22Rv1 (cell line): ENCODE measurements around the gene TMEM82.

Source experiments
- H3K27ac ChIP-seq: fragments of 450-650 bp; 2 replicates; pipeline ENCODE4 v1.5.1; 2017
- ZFX ChIP-seq: fragments of 450-650 bp; IDR thresholded peaks from 2 replicates; pipeline ENCODE4 v1.6.1; 2017; ENCODE audit warnings: antibody characterized with exemption, borderline replicate concordance
- TF ChIP-seq, protein P1 (sequence below): fragments of 450-650 bp; IDR thresholded peaks from 2 replicates; pipeline ENCODE4 v1.5.1; 2017; ENCODE audit warnings: mild to moderate bottlenecking

TMEM82 gene

GRCh38 chr1:15708486-15709137, 33.7 kb upstream of the TMEM82 start:
- TF ChIP-seq ZFX: no peak
- TF ChIP-seq, protein P1, sequence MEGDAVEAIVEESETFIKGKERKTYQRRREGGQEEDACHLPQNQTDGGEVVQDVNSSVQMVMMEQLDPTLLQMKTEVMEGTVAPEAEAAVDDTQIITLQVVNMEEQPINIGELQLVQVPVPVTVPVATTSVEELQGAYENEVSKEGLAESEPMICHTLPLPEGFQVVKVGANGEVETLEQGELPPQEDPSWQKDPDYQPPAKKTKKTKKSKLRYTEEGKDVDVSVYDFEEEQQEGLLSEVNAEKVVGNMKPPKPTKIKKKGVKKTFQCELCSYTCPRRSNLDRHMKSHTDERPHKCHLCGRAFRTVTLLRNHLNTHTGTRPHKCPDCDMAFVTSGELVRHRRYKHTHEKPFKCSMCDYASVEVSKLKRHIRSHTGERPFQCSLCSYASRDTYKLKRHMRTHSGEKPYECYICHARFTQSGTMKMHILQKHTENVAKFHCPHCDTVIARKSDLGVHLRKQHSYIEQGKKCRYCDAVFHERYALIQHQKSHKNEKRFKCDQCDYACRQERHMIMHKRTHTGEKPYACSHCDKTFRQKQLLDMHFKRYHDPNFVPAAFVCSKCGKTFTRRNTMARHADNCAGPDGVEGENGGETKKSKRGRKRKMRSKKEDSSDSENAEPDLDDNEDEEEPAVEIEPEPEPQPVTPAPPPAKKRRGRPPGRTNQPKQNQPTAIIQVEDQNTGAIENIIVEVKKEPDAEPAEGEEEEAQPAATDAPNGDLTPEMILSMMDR: no peak
- no peak overlapping the region for H3K27ac ChIP-seq

- TF ChIP-seq ZFX: no peak
- TF ChIP-seq, protein P1: no peak
- H3K27ac ChIP-seq: no peak overlapping the region
Measured at GRCh38 chr1:15709226-15709625, 33.1 kb upstream of the TMEM82 start.

- TF ChIP-seq, protein P1: no peak
- TF ChIP-seq ZFX: no peak
Measured at GRCh38 chr1:15712168-15712567, 30.1 kb upstream of the TMEM82 start.

GRCh38 chr1:15714406-15715136, 27.7 kb upstream of the TMEM82 start:
- TF ChIP-seq, protein P1: no peak
- TF ChIP-seq ZFX: no peak
- no peak overlapping the region for H3K27ac ChIP-seq

More at GRCh38 chr1:15712168-15712567, 30.1 kb upstream of the TMEM82 start:
- no peak overlapping the region for H3K27ac ChIP-seq

- no peak overlapping the region for H3K27ac ChIP-seq
- TF ChIP-seq, protein P1: no peak
- no peak for TF ChIP-seq ZFX
Measured at GRCh38 chr1:15717418-15718125, 24.7 kb upstream of the TMEM82 start.

DNA sequence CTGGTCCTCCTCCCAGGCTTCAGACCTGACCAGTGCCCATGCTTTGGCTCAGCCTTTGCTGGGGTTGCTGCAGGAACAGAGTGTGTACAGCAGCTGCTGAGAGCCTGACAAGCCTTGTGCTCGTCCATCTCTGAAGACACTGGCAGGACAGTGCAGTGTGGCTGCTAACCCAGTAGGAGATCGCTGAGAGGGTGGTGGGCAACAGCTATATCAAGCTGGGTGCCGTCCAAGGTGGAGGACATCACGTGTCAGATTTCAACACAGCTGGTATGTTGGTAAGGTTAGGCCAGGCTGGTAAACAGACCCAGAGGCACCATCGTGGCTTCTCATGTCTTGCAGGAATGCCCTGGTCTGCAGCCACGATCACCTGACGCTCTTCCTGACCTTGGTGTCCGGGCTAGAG, 24.1 kb upstream of the TMEM82 start:
- TF ChIP-seq, protein P1: no peak
- TF ChIP-seq ZFX: no peak
- no peak overlapping the region for H3K27ac ChIP-seq
